BLaER1 treated with 17β-estradiol and CSF1 and Interleukin-3, amounts not matched to agents 10 nM and 100 nM (cell line): ENCODE results near the gene TLCD3B.
A peak's percentile ranks its signal among the peaks of the same experiment; 100 is the strongest.
"Not testable (repeated sequence)": the region's sequence is repeated elsewhere in the genome, so short reads cannot be mapped to it uniquely, and the experiment has no call there.

ENCODE experiments used
- H3K27ac ChIP-seq, 11 experiments: shearing (Covaris generic); formaldehyde crosslinking; 2 replicates each; pipeline ENCODE4 v1.8.1; 2022
- H3K27me3 ChIP-seq, 11 experiments: shearing (Covaris generic); formaldehyde crosslinking; 2 replicates each; pipeline ENCODE4 v1.8.1; 2022
- H3K36me3 ChIP-seq, 11 experiments: shearing (Covaris generic); formaldehyde crosslinking; 2 replicates each; pipeline ENCODE4 v1.8.1; 2022
- H3K4me1 ChIP-seq, 10 experiments: shearing (Covaris generic); formaldehyde crosslinking; 2 replicates each; pipeline ENCODE4 v1.8.1; 2022
- H3K4me2 ChIP-seq, 11 experiments: shearing (Covaris generic); formaldehyde crosslinking; 2 replicates each; pipeline ENCODE4 v1.8.1; 2022
- H3K4me3 ChIP-seq, 10 experiments: shearing (Covaris generic); formaldehyde crosslinking; 2 replicates each; pipeline ENCODE4 v1.8.1; 2022
- H3K9ac ChIP-seq, 11 experiments: shearing (Covaris generic); formaldehyde crosslinking; 2 replicates each; pipeline ENCODE4 v1.8.1; 2022
- H3K9me3 ChIP-seq, 11 experiments: shearing (Covaris generic); formaldehyde crosslinking; replicated peaks in 1 of 11; 2 replicates each; pipeline ENCODE4 v1.8.1; 2022
- H4K20me1 ChIP-seq, 11 experiments: shearing (Covaris generic); formaldehyde crosslinking; 2 replicates each; pipeline ENCODE4 v1.8.1; 2022
- Cebpa-rat ChIP-seq, 11 experiments: shearing (Covaris generic); IDR thresholded peaks; 2 replicates each; pipeline ENCODE4 v1.8.1; 2022

The TLCD3B gene

DNA sequence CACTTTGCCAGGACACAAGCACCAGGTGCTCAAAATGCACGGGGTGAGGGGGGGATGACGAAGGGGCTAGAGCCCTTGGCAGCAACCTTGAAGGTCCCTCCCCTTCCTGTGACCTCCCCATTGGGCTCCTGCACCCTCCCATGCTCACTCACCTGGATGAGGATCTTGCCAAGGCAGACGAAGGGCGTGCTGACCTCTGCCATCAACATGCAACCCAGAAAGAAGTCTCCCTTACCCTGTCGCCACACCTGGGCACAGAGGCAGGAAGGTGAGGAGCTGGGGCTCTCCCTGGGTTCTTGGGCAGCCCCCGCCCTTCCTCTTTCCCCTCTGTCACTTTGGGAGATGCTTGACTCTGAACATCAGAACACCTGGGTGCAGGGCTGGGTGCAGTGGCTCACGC is 5.5 kb downstream of the TLCD3B start:
- H3K36me3 ChIP-seq, result no peaks in the 10 kb centered on the region

DNA sequence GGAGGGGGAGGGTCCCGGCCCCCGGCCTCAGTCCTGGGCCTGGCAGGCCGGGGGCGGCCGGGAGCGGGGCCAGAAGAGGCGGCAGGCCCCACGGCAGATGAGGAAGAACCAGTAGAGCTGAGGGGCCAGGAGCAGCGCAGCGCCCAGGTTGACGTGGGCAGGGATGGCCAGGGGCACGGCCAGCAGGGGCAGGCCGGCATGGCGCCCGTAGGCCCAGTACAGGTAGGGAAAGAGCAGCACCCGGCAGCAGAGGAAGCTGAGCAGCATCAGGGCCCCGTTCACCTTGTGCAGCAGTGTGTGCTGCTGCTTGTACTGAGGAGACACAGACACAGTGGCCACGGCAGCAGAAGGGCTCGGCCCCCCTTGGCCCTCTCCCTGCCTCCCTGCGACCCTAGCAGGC is 5.9 kb downstream of the TLCD3B start:
- no peak for TF ChIP-seq Cebpa-rat (IDR thresholded peaks at IDR 0.05)
- Histone ChIP-seq H3K9ac (no peak overlapping the region), H3K27me3 (peaks cover 18 to 54% (median 46%) of the 10 kb centered on the region in 11 experiments), H4K20me1 (peaks cover 0 to 47% (median 4%) of the 10 kb centered on the region in 11 experiments; a peak in 8 of 22 replicates), H3K9me3 (no peaks in the 10 kb centered on the region), H3K27ac (no peak overlapping the region), H3K4me2 (no peak overlapping the region), H3K4me3 (no peak overlapping the region), H3K4me1 (peaks cover 9 to 18% (median 10%) of the 10 kb centered on the region in 10 experiments; a peak in 17 of 20 replicates), H3K36me3 (no peaks in the 10 kb centered on the region)

More for the DNA sequence above, 5.5 kb downstream of the TLCD3B start:
- Histone ChIP-seq H3K27me3 (peaks cover 22 to 59% (median 50%) of the 10 kb centered on the region in 11 experiments), H3K9ac (no peak overlapping the region), H3K4me2 (no peak overlapping the region), H3K9me3 (no peaks in the 10 kb centered on the region), H3K4me1 (peaks cover 8 to 14% (median 10%) of the 10 kb centered on the region in 10 experiments; a peak in 17 of 20 replicates), H4K20me1 (peaks cover 0 to 50% (median 4%) of the 10 kb centered on the region in 11 experiments; a peak in 8 of 22 replicates), H3K4me3 (no peak overlapping the region), H3K27ac (no peak overlapping the region)
- TF ChIP-seq Cebpa-rat (IDR thresholded peaks at IDR 0.05), result no peak

DNA sequence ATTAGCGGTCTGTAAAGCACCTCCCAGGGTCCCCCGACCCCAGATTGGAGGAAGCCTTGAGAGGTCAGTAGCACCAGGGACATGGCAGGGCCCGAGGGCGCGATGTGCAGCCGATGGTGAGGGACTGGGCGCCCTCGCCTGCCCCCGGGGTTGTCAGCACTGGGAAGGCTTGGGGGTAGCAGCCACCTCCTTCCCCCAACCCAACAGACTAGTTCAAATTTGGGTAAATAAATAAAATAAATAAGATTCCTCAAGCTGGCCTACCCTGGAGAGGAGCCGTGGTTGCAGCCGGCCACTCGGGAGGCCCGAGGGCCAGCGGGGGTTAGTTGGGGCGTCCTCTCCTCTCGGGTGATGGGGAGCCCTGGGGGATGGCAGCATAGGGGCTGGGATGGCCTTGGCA is 6.6 kb downstream of the TLCD3B start:
- H3K9ac ChIP-seq, result no peak overlapping the region
- no peak for TF ChIP-seq Cebpa-rat (IDR thresholded peaks at IDR 0.05)
- no peak overlapping the region for H3K4me3 ChIP-seq
- no peak overlapping the region for H3K27ac ChIP-seq
- peaks cover 9 to 18% (median 10%) of the 10 kb centered on the region in 10 experiments; a peak in 17 of 20 replicates for H3K4me1 ChIP-seq
- no peak overlapping the region for H3K4me2 ChIP-seq
- H3K27me3 ChIP-seq, result peaks cover 11 to 47% (median 39%) of the 10 kb centered on the region in 11 experiments
- H4K20me1 ChIP-seq, result peaks cover 0 to 40% (median 2%) of the 10 kb centered on the region in 11 experiments; a peak in 8 of 22 replicates
- no peaks in the 10 kb centered on the region for H3K36me3 ChIP-seq
- H3K9me3 ChIP-seq, result no peaks in the 10 kb centered on the region

DNA sequence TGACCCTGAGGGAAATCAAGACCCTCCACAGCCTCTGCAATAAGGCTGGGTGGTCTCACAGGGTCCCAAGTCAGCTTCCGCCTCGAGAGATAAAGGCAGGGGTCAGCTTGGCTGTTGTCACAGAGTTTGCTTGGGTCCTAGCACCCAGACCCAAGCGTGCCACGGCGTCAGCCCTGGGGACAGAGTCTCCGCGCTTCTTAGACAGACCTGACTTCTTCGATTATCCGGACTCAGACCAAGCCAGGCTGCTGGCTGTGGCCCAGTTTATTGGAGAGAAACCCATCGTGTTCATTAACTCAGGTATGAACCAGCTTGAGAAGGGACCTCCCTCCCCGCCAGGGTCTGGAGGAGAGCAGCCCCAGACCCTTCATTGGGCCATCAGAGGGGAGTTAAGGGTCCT is 7.5 kb downstream of the TLCD3B start:
- no peak for TF ChIP-seq Cebpa-rat (IDR thresholded peaks at IDR 0.05)
- H3K27ac ChIP-seq, result no peak overlapping the region
- H3K27me3 ChIP-seq, result peaks cover 2 to 39% (median 30%) of the 10 kb centered on the region in 11 experiments; a peak in 19 of 22 replicates
- H3K4me3 ChIP-seq, result no peak overlapping the region
- peaks cover 0 to 32% (median 0%) of the 10 kb centered on the region in 11 experiments; a peak in 6 of 22 replicates for H4K20me1 ChIP-seq
- H3K9ac ChIP-seq, result no peak overlapping the region
- H3K9me3 ChIP-seq, result no peaks in the 10 kb centered on the region
- no peak overlapping the region for H3K4me2 ChIP-seq
- H3K36me3 ChIP-seq, result no peaks in the 10 kb centered on the region
- peaks cover 9 to 18% (median 10%) of the 10 kb centered on the region in 10 experiments; a peak in 17 of 20 replicates for H3K4me1 ChIP-seq

DNA sequence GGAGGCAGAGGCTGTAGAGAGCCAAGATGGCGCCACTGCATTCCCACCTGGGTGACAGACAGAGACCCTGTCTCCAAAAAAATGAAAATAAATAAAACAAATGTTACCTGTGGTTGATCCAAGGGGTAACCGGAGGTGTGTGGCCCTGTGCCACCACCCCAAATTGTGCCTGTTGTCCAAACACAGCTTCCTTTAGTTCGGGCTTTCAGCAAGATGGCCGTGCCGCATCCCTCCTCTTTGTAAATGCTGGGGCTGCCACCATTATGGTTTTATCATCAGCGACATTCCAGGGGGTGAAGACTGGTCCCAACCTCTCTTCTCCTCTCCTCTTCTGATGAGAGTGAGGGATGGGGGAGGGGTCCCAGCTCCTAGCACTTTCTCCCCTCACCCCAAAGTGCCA is 8.2 kb downstream of the TLCD3B start, which contains the start of gene C16orf92:
TSS of gene C16orf92 (plus strand) at position 312 of the 400 bp plus-strand sequence. CDS start 143 bp downstream, outside the sequence.
- no peak for TF ChIP-seq Cebpa-rat (IDR thresholded peaks at IDR 0.05)
- Histone ChIP-seq H3K4me1 (peaks cover 9 to 18% (median 10%) of the 10 kb centered on the region in 10 experiments; a peak in 17 of 20 replicates), H3K9ac (no peak within 1 kb of the TSS), H3K4me2 (peak within 1 kb of the TSS in 2 of 11 experiments; percentile 94 to 99; a peak in 3 of 22 replicates), H3K4me3 (no peak within 1 kb of the TSS), H4K20me1 (peaks cover 0 to 25% (median 0%) of the 10 kb centered on the region in 11 experiments; a peak in 5 of 22 replicates), H3K9me3 (no peaks in the 10 kb centered on the region), H3K27ac (no peak within 1 kb of the TSS), H3K36me3 (no peaks in the 10 kb centered on the region), H3K27me3 (peaks cover 0 to 32% (median 23%) of the 10 kb centered on the region in 11 experiments; a peak in 15 of 22 replicates)

DNA sequence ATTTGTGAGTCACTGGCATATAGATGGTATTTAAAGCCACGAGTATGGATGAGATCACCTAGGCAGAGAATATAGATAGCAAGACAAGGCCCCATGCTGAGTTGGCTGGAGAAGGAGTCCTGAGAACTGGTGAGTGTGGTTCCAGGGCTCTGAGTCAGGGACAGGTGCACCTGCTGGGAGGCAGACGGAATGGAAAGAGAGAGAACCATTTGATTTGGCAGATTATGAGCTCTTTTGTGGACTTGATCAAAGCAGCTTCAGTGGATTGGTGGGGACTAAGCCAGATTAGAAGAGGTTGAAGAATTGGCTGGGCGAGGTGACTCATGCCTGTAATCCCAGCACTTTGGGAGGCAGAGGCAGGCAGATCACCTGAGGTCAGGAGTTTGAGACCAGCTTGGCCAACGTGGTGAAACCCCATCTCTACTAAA is 12.3 kb downstream of the TLCD3B start:
- Histone ChIP-seq H3K4me1 (peaks cover 9 to 18% (median 10%) of the 10 kb centered on the region in 10 experiments; a peak in 17 of 20 replicates), H3K27ac (no peak overlapping the region), H3K27me3 (peaks cover 0 to 3% (median 0%) of the 10 kb centered on the region in 11 experiments; a peak in 1 of 22 replicates), H3K4me2 (no peak overlapping the region), H3K9me3 (no peaks in the 10 kb centered on the region), H3K4me3 (no peak overlapping the region), H4K20me1 (no peaks in the 10 kb centered on the region), H3K36me3 (no peaks in the 10 kb centered on the region), H3K9ac (no peak overlapping the region)
- no peak for TF ChIP-seq Cebpa-rat (IDR thresholded peaks at IDR 0.05)

DNA sequence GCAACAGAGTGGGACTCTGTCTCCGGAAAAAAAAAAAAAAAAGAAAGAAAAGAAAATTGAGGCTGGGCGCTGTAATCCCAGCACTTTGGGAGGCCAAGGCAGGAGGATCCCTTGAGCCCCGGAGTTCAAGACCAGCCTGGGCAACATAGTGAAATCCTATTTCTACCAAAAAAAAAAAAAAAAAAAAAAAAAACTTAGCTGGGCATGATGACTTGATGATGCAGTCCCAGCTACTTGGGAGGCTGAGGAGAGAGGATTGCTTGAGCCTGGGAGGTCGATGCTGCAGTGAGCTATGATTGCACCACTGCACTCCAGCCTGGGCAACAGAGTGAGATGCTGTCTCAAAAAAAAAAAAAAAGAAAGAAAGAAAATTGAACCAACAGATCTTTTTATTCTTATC is 13.1 kb downstream of the TLCD3B start:
- peaks cover 9 to 18% (median 10%) of the 10 kb centered on the region in 10 experiments; a peak in 17 of 20 replicates for H3K4me1 ChIP-seq
- not testable (repeated sequence) for H4K20me1 ChIP-seq, H3K27ac ChIP-seq, H3K9ac ChIP-seq, H3K4me2 ChIP-seq, H3K27me3 ChIP-seq, H3K9me3 ChIP-seq, H3K36me3 ChIP-seq, H3K4me3 ChIP-seq

DNA sequence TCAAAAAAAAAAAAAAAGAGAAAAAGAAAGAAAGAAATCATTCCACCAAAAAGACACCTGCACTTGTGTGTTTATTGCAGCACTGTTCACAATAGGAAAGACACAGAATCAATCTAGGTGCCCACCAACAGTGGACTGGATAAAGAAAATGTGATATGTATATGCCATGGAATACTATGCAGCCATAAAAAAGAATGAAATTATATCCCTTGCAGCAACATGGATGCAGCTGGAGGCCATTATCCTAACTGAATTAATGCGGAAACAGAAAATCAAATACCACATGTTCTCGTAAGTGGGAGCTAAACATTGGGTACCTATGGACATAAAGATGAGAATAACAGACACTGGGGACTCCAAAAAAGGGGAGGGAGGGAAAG is 13.8 kb downstream of the TLCD3B start:
- no peak for TF ChIP-seq Cebpa-rat (IDR thresholded peaks at IDR 0.05)
- H4K20me1 ChIP-seq, result no peaks in the 10 kb centered on the region
- H3K4me1 ChIP-seq, result peaks cover 9 to 18% (median 10%) of the 10 kb centered on the region in 10 experiments; a peak in 17 of 20 replicates
- no peaks in the 10 kb centered on the region for H3K9me3 ChIP-seq
- peaks cover 0 to 5% (median under 1%) of the 10 kb centered on the region in 11 experiments; a peak in 9 of 22 replicates for H3K27me3 ChIP-seq
- no peak overlapping the region for H3K4me2 ChIP-seq
- H3K27ac ChIP-seq, result no peak overlapping the region
- no peak overlapping the region for H3K4me3 ChIP-seq
- no peaks in the 10 kb centered on the region for H3K36me3 ChIP-seq
- H3K9ac ChIP-seq, result no peak overlapping the region

DNA sequence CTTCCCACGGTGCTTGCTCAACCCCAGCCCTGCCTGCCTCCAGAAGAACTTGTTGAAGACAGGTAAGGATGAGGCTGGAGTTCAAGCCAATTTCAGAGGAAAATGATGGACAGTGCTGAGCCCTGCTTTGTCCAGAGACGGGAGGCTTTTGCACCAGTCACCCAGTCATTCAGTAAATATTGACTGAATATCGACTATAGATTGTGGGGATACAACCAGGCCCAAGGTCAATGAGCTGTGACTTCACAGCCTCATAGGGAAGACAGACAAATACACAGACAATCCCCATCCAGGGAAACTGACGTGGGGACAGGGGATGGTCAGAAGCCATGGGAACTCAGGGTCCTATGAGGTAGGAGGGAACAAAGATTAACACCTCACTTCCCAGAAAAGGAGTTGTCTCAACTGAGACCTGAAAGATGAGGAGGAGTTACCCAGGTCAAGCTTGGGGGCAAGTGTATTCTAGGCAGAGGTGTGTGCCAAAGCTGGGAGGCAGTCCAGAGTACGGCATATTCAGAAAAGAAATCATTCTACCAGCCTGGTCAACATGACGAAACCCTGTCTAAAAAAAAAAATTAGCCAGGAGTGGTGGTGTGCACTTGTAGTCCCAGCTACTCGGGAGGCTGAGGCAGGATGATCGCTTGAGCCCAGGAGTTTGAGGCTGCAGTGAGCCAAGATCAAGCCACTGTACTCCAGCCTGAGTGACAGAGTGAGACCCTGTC is 14.4 kb downstream of the TLCD3B start:
- Histone ChIP-seq H3K4me3 (no peak overlapping the region), H4K20me1 (no peaks in the 10 kb centered on the region), H3K9me3 (no peaks in the 10 kb centered on the region), H3K36me3 (no peaks in the 10 kb centered on the region), H3K27ac (no peak overlapping the region), H3K27me3 (peaks cover 0 to 11% (median 4%) of the 10 kb centered on the region in 11 experiments; a peak in 13 of 22 replicates), H3K4me2 (no peak overlapping the region), H3K4me1 (peaks cover 8 to 21% (median 14%) of the 10 kb centered on the region in 10 experiments), H3K9ac (no peak overlapping the region)
- no peak for TF ChIP-seq Cebpa-rat (IDR thresholded peaks at IDR 0.05)

DNA sequence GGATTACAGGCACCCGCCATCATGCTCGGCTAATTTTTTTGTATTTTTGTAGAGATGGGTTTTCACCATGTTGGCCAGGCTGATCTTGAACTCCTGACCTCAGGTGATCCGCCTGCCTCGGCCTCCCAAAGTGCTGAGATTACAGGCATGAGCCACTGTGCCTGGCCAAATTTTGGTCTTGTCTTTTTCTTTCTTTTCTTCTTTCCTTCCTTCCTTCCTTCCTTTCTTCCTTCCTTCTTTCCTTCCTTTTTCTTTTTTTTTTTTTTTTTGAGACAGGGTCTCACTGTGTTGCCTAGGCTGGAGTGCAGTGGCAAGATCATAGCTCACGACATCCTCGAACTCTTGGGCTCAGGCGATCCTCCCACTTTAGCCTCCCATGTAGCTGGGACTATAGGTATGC is 15.6 kb downstream of the TLCD3B start:
- H3K36me3 ChIP-seq, H3K27ac ChIP-seq, H3K9ac ChIP-seq, H3K4me3 ChIP-seq, H4K20me1 ChIP-seq, H3K9me3 ChIP-seq: not testable (repeated sequence)
- 0 out of 22 replicates have a peak overlapping the region, but pooled peaks of 1 of the 11 experiments have one; percentile 7 for H3K4me2 ChIP-seq
- peaks cover 0 to 22% (median 4%) of the 10 kb centered on the region in 11 experiments; a peak in 13 of 22 replicates for H3K27me3 ChIP-seq
- peaks cover 3 to 16% (median 13%) of the 10 kb centered on the region in 10 experiments for H3K4me1 ChIP-seq

DNA sequence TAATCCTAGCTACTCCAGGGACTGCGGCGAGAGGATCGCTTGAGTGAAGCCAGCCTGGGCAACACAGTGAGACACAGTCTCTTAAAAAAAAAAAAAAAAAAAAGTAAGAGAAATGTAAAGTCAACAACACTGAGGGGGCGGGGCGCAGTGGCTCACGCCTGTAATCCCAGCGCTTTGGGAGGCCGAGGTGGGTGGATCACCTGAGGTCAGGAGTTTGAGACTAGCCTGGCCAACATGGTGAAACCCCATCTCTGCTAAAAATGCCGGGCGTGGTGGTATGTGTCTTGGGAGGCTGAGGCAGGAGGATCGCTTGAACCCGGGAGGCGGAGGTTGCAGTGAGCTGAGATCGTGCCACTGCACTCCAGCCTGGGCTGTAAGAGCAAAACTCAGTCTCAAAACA is 18.5 kb downstream of the TLCD3B start:
- H3K4me3 ChIP-seq, H3K27ac ChIP-seq, H3K36me3 ChIP-seq, H3K9me3 ChIP-seq, H3K9ac ChIP-seq: not testable (repeated sequence)
- Histone ChIP-seq H3K4me2 (peak overlapping the region in 1 of 11 experiments; percentile 97; a peak in 2 of 22 replicates), H3K4me1 (peaks cover 11 to 31% (median 25%) of the 10 kb centered on the region in 10 experiments), H4K20me1 (peaks cover 0 to 16% (median 0%) of the 10 kb centered on the region in 11 experiments; a peak in 2 of 22 replicates), H3K27me3 (peaks cover 0 to 29% (median 4%) of the 10 kb centered on the region in 11 experiments; a peak in 13 of 22 replicates)
